Mesenchymal stem cell (in vitro differentiated cells and primary cell): ENCODE data around the gene MALRD1.

ENCODE experiments used
- DNase-seq: peaks from one replicate; pipeline ENCODE4 v3.0.0-alpha.2; 2013
- H2AFZ ChIP-seq: one replicate; pipeline ENCODE4 v1.6.1; 2013; ENCODE audit warnings: low read depth, mild to moderate bottlenecking, control low read depth, inconsistent platforms, low read length, moderate library complexity
- H2AK5ac ChIP-seq: 2 replicates; pipeline ENCODE4 v1.6.1; 2013; ENCODE audit warnings: low read length, moderate library complexity, mild to moderate bottlenecking, inconsistent platforms; ENCODE audit not compliant: severe bottlenecking
- H2BK120ac ChIP-seq: one replicate; pipeline ENCODE4 v1.6.1; 2013; ENCODE audit warnings: low read depth, mild to moderate bottlenecking, inconsistent platforms, low read length, moderate library complexity
- H2BK12ac ChIP-seq, 2 experiments: one replicate each; pipeline ENCODE4 v1.6.1; 2013; ENCODE audit warnings: inconsistent platforms in 2 of 2, low read length in 2 of 2, mild to moderate bottlenecking in 2 of 2, moderate library complexity in 2 of 2, control low read depth in 1 of 2
- H2BK15ac ChIP-seq: one replicate; pipeline ENCODE4 v1.6.1; 2013; ENCODE audit warnings: mild to moderate bottlenecking, low read depth, inconsistent platforms; ENCODE audit not compliant: poor library complexity, severe bottlenecking
- H2BK5ac ChIP-seq: 2 replicates; pipeline ENCODE4 v1.6.1; 2013; ENCODE audit warnings: low read depth, mild to moderate bottlenecking, low read length, control low read depth, inconsistent platforms; ENCODE audit not compliant: poor library complexity, severe bottlenecking
- H3K14ac ChIP-seq, 2 experiments: one replicate each; pipeline ENCODE4 v1.6.1; 2013; ENCODE audit warnings: inconsistent platforms in 2 of 2, low read length in 2 of 2, control low read depth in 1 of 2, mild to moderate bottlenecking in 1 of 2, moderate library complexity in 1 of 2
- H3K18ac ChIP-seq, 2 experiments: one replicate each; pipeline ENCODE4 v1.6.1; 2013; ENCODE audit warnings: inconsistent platforms in 2 of 2, low read length in 2 of 2, control low read depth in 1 of 2, low read depth in 1 of 2, mild to moderate bottlenecking in 1 of 2
- H3K23ac ChIP-seq, 2 experiments: one replicate each; pipeline ENCODE4 v1.6.1; 2013; ENCODE audit warnings: inconsistent platforms in 2 of 2, low read length in 2 of 2, mild to moderate bottlenecking in 2 of 2, moderate library complexity in 2 of 2, control low read depth in 1 of 2
- H3K27ac ChIP-seq: 2 replicates; pipeline ENCODE4 v1.5.1; 2013; ENCODE audit warnings: mild to moderate bottlenecking, moderate library complexity, low read length, control low read depth, inconsistent platforms; ENCODE audit not compliant: poor library complexity, severe bottlenecking
- H3K27me3 ChIP-seq, 2 experiments: 2 replicates each; pipeline versions ENCODE4 v1.6.1 to v1.7.0; 2013; ENCODE audit warnings: low read length in 2 of 2, mild to moderate bottlenecking in 2 of 2, moderate library complexity in 2 of 2, control low read depth in 1 of 2, inconsistent platforms in 1 of 2; ENCODE audit not compliant: control insufficient read depth in 1 of 2, insufficient read depth in 1 of 2
- H3K36me3 ChIP-seq, 2 experiments: 2 replicates each; pipeline versions ENCODE4 v1.6.1 to v1.7.0; 2013; ENCODE audit warnings: low read length in 2 of 2, control low read depth in 1 of 2, inconsistent platforms in 1 of 2, low read depth in 1 of 2, mild to moderate bottlenecking in 1 of 2; ENCODE audit not compliant: insufficient read depth in 2 of 2, control insufficient read depth in 1 of 2
- H3K4ac ChIP-seq, 2 experiments: one replicate each; pipeline ENCODE4 v1.6.1; 2013; ENCODE audit warnings: inconsistent platforms in 2 of 2, low read length in 2 of 2, mild to moderate bottlenecking in 2 of 2, moderate library complexity in 2 of 2, control low read depth in 1 of 2, low read depth in 1 of 2
- H3K4me1 ChIP-seq: 2 replicates; pipeline ENCODE4 v1.6.1; 2013; ENCODE audit warnings: low read depth, low read length, control low read depth; ENCODE audit not compliant: control insufficient read depth, insufficient read depth
- H3K4me2 ChIP-seq: 2 replicates; pipeline ENCODE4 v1.6.1; 2013; ENCODE audit warnings: low read length, mild to moderate bottlenecking, inconsistent platforms; ENCODE audit not compliant: poor library complexity, severe bottlenecking
- H3K4me3 ChIP-seq, 2 experiments: 2 replicates each; pipeline versions ENCODE4 v1.5.1 to v1.7.0; 2013; ENCODE audit warnings: low read length in 2 of 2, mild to moderate bottlenecking in 2 of 2, control low read depth in 1 of 2, low read depth in 1 of 2; ENCODE audit not compliant: insufficient read depth in 1 of 2
- H3K79me1 ChIP-seq: replicated peaks from 2 replicates; pipeline ENCODE4 v1.6.1; 2013; ENCODE audit warnings: mild to moderate bottlenecking, control low read depth, low read length, inconsistent platforms; ENCODE audit not compliant: poor library complexity, severe bottlenecking
- H3K9ac ChIP-seq: 2 replicates; pipeline ENCODE4 v1.7.0; 2013; ENCODE audit warnings: mild to moderate bottlenecking, low read length, moderate library complexity
- H3K9me3 ChIP-seq: 2 replicates; pipeline ENCODE4 v1.7.0; 2013; ENCODE audit warnings: mild to moderate bottlenecking, low read length; ENCODE audit not compliant: control insufficient read depth
- H4K8ac ChIP-seq: one replicate; pipeline ENCODE4 v1.6.1; 2013; ENCODE audit warnings: inconsistent platforms, mild to moderate bottlenecking, low read length, moderate library complexity
- H4K91ac ChIP-seq: one replicate; pipeline ENCODE4 v1.6.1; 2013; ENCODE audit warnings: mild to moderate bottlenecking, low read length, inconsistent platforms
- WGBS: methylation state at CpG from one replicate; pipeline ENCODE4 v1.1.7; 2013; ENCODE audit warnings: mixed read lengths; 5-methylcytosine and 5-hydroxymethylcytosine counted together

Gene MALRD1

GRCh38 chr10:19046679-19047078 lies 1.9 kb upstream of the MALRD1 start:
- Histone ChIP-seq H3K14ac (no peak overlapping the region), H3K9ac (no peak overlapping the region), H2AK5ac (no peak overlapping the region), H3K18ac (no peak overlapping the region), H3K23ac (no peak overlapping the region), H4K91ac (no peak overlapping the region), H3K9me3 (peaks cover 5% of the 10 kb centered on the region), H3K4me1 (peaks cover 3% of the 10 kb centered on the region), H2AFZ (no peak overlapping the region), H2BK12ac (no peak overlapping the region), H2BK5ac (no peak overlapping the region), H3K27me3 (no peaks in the 10 kb centered on the region), H3K79me1 (no peaks in the 10 kb centered on the region), H3K4me3 (no peak overlapping the region), H3K4me2 (no peak overlapping the region), H4K8ac (no peak overlapping the region), H3K36me3 (no peaks in the 10 kb centered on the region), H3K27ac (no peak overlapping the region), H3K4ac (no peak overlapping the region), H2BK15ac (no peak overlapping the region), H2BK120ac (no peak overlapping the region)
- WGBS = 60% methylated on average over 1 of the region's 1 CpG
- DNase-seq = no peak

- Histone ChIP-seq H3K36me3 (no peaks in the 10 kb centered on the region), H3K4me1 (no peaks in the 10 kb centered on the region), H4K91ac (no peak overlapping the region), H3K4ac (no peak overlapping the region), H3K23ac (no peak overlapping the region), H4K8ac (no peak overlapping the region), H2BK15ac (no peak overlapping the region), H3K79me1 (no peaks in the 10 kb centered on the region), H3K4me3 (no peak overlapping the region), H3K14ac (no peak overlapping the region), H3K4me2 (no peak overlapping the region), H2BK120ac (no peak overlapping the region), H3K18ac (no peak overlapping the region), H2BK12ac (no peak overlapping the region), H3K9ac (no peak overlapping the region), H2AK5ac (no peak overlapping the region), H2AFZ (no peak overlapping the region), H3K27me3 (no peaks in the 10 kb centered on the region), H2BK5ac (no peak overlapping the region), H3K27ac (no peak overlapping the region), H3K9me3 (peaks cover 5% of the 10 kb centered on the region)
- 57% methylated on average over 1 of the region's 3 CpGs for whole genome bisulfite sequencing
- no peak for DNase-seq
Observed at GRCh38 chr10:19048891-19049290, 290 bp downstream of the MALRD1 start.

GRCh38 chr10:19049567-19049966 lies 966 bp downstream of the MALRD1 start:
- no peak overlapping the region for H2BK15ac ChIP-seq
- H3K79me1 ChIP-seq = no peaks in the 10 kb centered on the region
- WGBS = 91% methylated on average over 2 of the region's 2 CpGs
- H2BK12ac ChIP-seq = no peak overlapping the region
- H2AK5ac ChIP-seq = no peak overlapping the region
- DNase-seq = no peak
- no peaks in the 10 kb centered on the region for H3K27me3 ChIP-seq
- H2BK5ac ChIP-seq = no peak overlapping the region
- no peak overlapping the region for H2AFZ ChIP-seq
- H3K14ac ChIP-seq = no peak overlapping the region
- H3K4me2 ChIP-seq = no peak overlapping the region
- H3K23ac ChIP-seq = no peak overlapping the region
- H3K9ac ChIP-seq = no peak overlapping the region
- no peak overlapping the region for H4K91ac ChIP-seq
- H3K4me3 ChIP-seq = no peak overlapping the region
- peaks cover 5% of the 10 kb centered on the region for H3K9me3 ChIP-seq
- no peak overlapping the region for H3K18ac ChIP-seq
- no peak overlapping the region for H4K8ac ChIP-seq
- H3K4me1 ChIP-seq = no peaks in the 10 kb centered on the region
- no peak overlapping the region for H3K4ac ChIP-seq
- no peaks in the 10 kb centered on the region for H3K36me3 ChIP-seq
- H2BK120ac ChIP-seq = no peak overlapping the region
- H3K27ac ChIP-seq = no peak overlapping the region

- no peak overlapping the region for H4K8ac ChIP-seq
- H3K79me1 ChIP-seq = no peaks in the 10 kb centered on the region
- no peaks in the 10 kb centered on the region for H3K36me3 ChIP-seq
- H3K23ac ChIP-seq = no peak overlapping the region
- no peaks in the 10 kb centered on the region for H3K27me3 ChIP-seq
- H2AK5ac ChIP-seq = no peak overlapping the region
- H2AFZ ChIP-seq = no peak overlapping the region
- 94% methylated on average over 2 of the region's 5 CpGs for WGBS
- H2BK12ac ChIP-seq = no peak overlapping the region
- no peak for DNase-seq
- no peak overlapping the region for H2BK5ac ChIP-seq
- H4K91ac ChIP-seq = no peak overlapping the region
- H2BK15ac ChIP-seq = no peak overlapping the region
- no peak overlapping the region for H3K4me2 ChIP-seq
- peaks cover 3% of the 10 kb centered on the region for H3K9me3 ChIP-seq
- no peak overlapping the region for H3K4ac ChIP-seq
- H3K14ac ChIP-seq = no peak overlapping the region
- H3K4me1 ChIP-seq = no peaks in the 10 kb centered on the region
- H3K4me3 ChIP-seq = no peak overlapping the region
- H3K18ac ChIP-seq = no peak overlapping the region
- H3K9ac ChIP-seq = no peak overlapping the region
- H2BK120ac ChIP-seq = no peak overlapping the region
- H3K27ac ChIP-seq = no peak overlapping the region
Observed at GRCh38 chr10:19054289-19054835, 5.8 kb downstream of the MALRD1 start.
